K562 (cell line): Measurements from ENCODE around the gene CYB5R4. TPM values are rescaled to one million over a fixed set of nuclear protein-coding genes. Genes with fewer than 3 reads are reported as not detected.

Experiments used
- DPF2 ChIP-seq: fragments of 450-650 bp; IDR thresholded peaks from 2 replicates; pipeline ENCODE4 v1.6.1; 2016
- ERF ChIP-seq: fragments of 450-650 bp; formaldehyde crosslinking; IDR thresholded peaks from 2 replicates; pipeline ENCODE4 v1.4.0; 2020; ENCODE audit warnings: mild to moderate bottlenecking, mixed read lengths
- EWSR1 ChIP-seq: fragments of 450-650 bp; IDR thresholded peaks from 2 replicates; pipeline ENCODE4 v1.6.1; 2018; ENCODE audit warnings: borderline replicate concordance, mild to moderate bottlenecking, low read depth, moderate library complexity; ENCODE audit not compliant: partially characterized antibody
- GTF3C2 ChIP-seq: IDR thresholded peaks from 3 replicates; pipeline ENCODE4 v1.6.1; 2011; ENCODE audit warnings: borderline replicate concordance, mild to moderate bottlenecking, moderate library complexity; ENCODE audit not compliant: insufficient read length; ENCODE audit errors: extremely low read depth
- HDAC3 ChIP-seq: fragments of 450-650 bp; IDR thresholded peaks from 2 replicates; pipeline ENCODE4 v1.6.1; 2018; ENCODE audit warnings: borderline replicate concordance, mild to moderate bottlenecking, moderate library complexity; ENCODE audit not compliant: partially characterized antibody
- ILF3 ChIP-seq: fragments of 450-650 bp; IDR thresholded peaks from 2 replicates; pipeline ENCODE4 v1.6.1; 2018; ENCODE audit warnings: antibody characterized with exemption, mild to moderate bottlenecking, moderate library complexity, borderline replicate concordance
- LCOR ChIP-seq: sonication (generic); formaldehyde crosslinking; IDR thresholded peaks from 2 replicates; pipeline ENCODE4 v1.8.0; 2022; ENCODE audit warnings: mild to moderate bottlenecking, missing genetic modification reagents
- MTA2 ChIP-seq: fragments of 450-650 bp; IDR thresholded peaks from 2 replicates; pipeline ENCODE4 v1.6.1; 2016; ENCODE audit warnings: low read depth
- NR2F6 ChIP-seq: fragments of 450-650 bp; formaldehyde crosslinking; IDR thresholded peaks from 2 replicates; pipeline ENCODE4 v1.4.0; 2020; ENCODE audit warnings: mild to moderate bottlenecking
- PBX2 ChIP-seq, 2 experiments: IDR thresholded peaks in 1 of 2; conservative IDR thresholded peaks in 1 of 2; 2 replicates each; pipeline ENCODE4 v1.6.1; 2016; ENCODE audit warnings: low read depth in 2 of 2, mild to moderate bottlenecking in 1 of 2, missing compliant biosample characterization in 1 of 2, missing genetic modification characterization in 1 of 2, moderate library complexity in 1 of 2
- RBM25 ChIP-seq: fragments of 200-400 bp; formaldehyde crosslinking; IDR thresholded peaks from 2 replicates; pipeline ENCODE4 v1.6.1; 2018; ENCODE audit warnings: low read length, low read depth, moderate library complexity; ENCODE audit not compliant: severe bottlenecking
- RERE ChIP-seq: sonication (generic); formaldehyde crosslinking; IDR thresholded peaks from 2 replicates; pipeline ENCODE4 v1.8.0; 2023; ENCODE audit warnings: missing genetic modification reagents, mild to moderate bottlenecking, borderline replicate concordance
- SETDB1 ChIP-seq: IDR thresholded peaks from one replicate; pipeline ENCODE4 v1.6.1; 2012; ENCODE audit warnings: low read length, control low read depth, inconsistent platforms
- THRB ChIP-seq: fragments of 450-650 bp; formaldehyde crosslinking; conservative IDR thresholded peaks from 2 replicates; pipeline ENCODE4 v1.4.0; 2022; ENCODE audit warnings: mild to moderate bottlenecking, missing genetic modification characterization
- ZKSCAN3 ChIP-seq: fragments of 250-450 bp; sonication (Bioruptor Pico); IDR thresholded peaks from 2 replicates; pipeline ENCODE4 v1.4.0; 2020
- ZNF77 ChIP-seq: fragments of 250-450 bp; sonication (Bioruptor Pico); IDR thresholded peaks from 2 replicates; pipeline ENCODE4 v1.5.0; 2020
- ZSCAN29 ChIP-seq: fragments of 450-650 bp; IDR thresholded peaks from 2 replicates; pipeline ENCODE4 v1.6.1; 2017
- polyA plus RNA-seq, 8 experiments: library from polyadenylated mRNA; depleted of rRNA in 4 of 8; stranded (reverse) in 5 of 8; unstranded in 3 of 8; fragments of >200 nt; fragmentation: Nextera tagmentation in 2 of 8; fragmentation: Illumina TruSeq in 1 of 8; extraction: Ambion mirVana in 2 of 8; extraction: Trizol in 1 of 8; gene quantifications; 2 replicates each; pipeline versions ENCODE4 v1.2.1 to v1.2.3, GENCODE V29; 2011 to 2014; ENCODE audit warnings: inconsistent platforms in 1 of 8, missing spikeins in 1 of 8
- total RNA-seq, 7 experiments: library from RNA; depleted of rRNA in 6 of 7; stranded (reverse); fragments of >200 nt in 6 of 7; fragmentation: Illumina TruSeq in 2 of 7; extraction: Trizol in 2 of 7; gene quantifications; 2 replicates each; pipeline versions ENCODE4 v1.2.1 to v1.2.3, GENCODE V29; 2011 to 2021; ENCODE audit warnings: low replicate concordance in 1 of 7

The CYB5R4 gene
- total and polyA plus RNA-seq, 9 of the 15 experiments (the other 6 are each of a cell fraction or from before 2014, with no cell fraction given): 5.9 to 23.1 (median 19.0) TPM

- TF ChIP-seq EWSR1 (no peak), ZKSCAN3 (no peak), RBM25 (no peak), GTF3C2 (no peak), THRB (no peak), ILF3 (no peak), LCOR (CRISPR knock-in tag) (no peak), HDAC3 (no peak), NR2F6 (CRISPR knock-in tag) (no peak), DPF2 (peak; percentile 76), PBX2 (CRISPR knock-in tag; IDR thresholded peaks at IDR 0.05; ENCODE audit: low read depth) (no peak), PBX2 (tag; conservative IDR thresholded peaks at IDR 0.05; ENCODE audit: low read depth) (no peak), ZSCAN29 (no peak), SETDB1 (no peak), ZNF77 (CRISPR knock-in tag) (no peak), RERE (no peak), MTA2 (peak; percentile 65), ERF (CRISPR knock-in tag) (no peak)
These were observed 125.8 kb downstream of the CYB5R4 start (continued) for GRCh38 chr6:83985308-83985713.
